Endothelial cell of hepatic sinusoid (primary cell): ENCODE results near the gene ALDH1A1.

Experiments
- in situ Hi-C: cut with HindIII; loops from 2 replicates; pipeline ENCODE4 v1.10.0; 2017; ENCODE audit warnings: low sequenced_read_pairs

The ALDH1A1 gene

GRCh38 chr9:72980183-72980582 lies 27.3 kb upstream of the ALDH1A1 start:
- in situ Hi-C loops, result no loop called here

- in situ Hi-C loops, result no loop called here
These were observed 26.7 kb upstream of the ALDH1A1 start for GRCh38 chr9:72979405-72980100.

- in situ Hi-C loops, result no loop called here
These were observed 25.9 kb upstream of the ALDH1A1 start for GRCh38 chr9:72978744-72979143.

GRCh38 chr9:72977670-72978069 lies 24.8 kb upstream of the ALDH1A1 start:
- in situ Hi-C loops, result no loop called here

- in situ Hi-C loops, result no loop called here
These were observed 21.6 kb upstream of the ALDH1A1 start for GRCh38 chr9:72974501-72974900.

- in situ Hi-C loops, result no loop called here
These were observed 19.8 kb upstream of the ALDH1A1 start for GRCh38 chr9:72972636-72973035.

GRCh38 chr9:72971411-72971810 lies 18.6 kb upstream of the ALDH1A1 start:
- in situ Hi-C loops, result no loop called here

GRCh38 chr9:72960446-72960845 lies 7.6 kb upstream of the ALDH1A1 start:
- in situ Hi-C loops, result no loop called here

GRCh38 chr9:72958485-72959281 lies 5.8 kb upstream of the ALDH1A1 start:
- in situ Hi-C loops, result loop anchor here (5.0 kb wide), 1 partner anchor 39 kb away; no protein-coding TSS in a partner anchor

GRCh38 chr9:72955571-72955970 lies 2.7 kb upstream of the ALDH1A1 start:
- in situ Hi-C loops, result loop anchor here (5.0 kb wide), 1 partner anchor 42 kb away; no protein-coding TSS in a partner anchor

GRCh38 chr9:72955126-72955455 lies 2.2 kb upstream of the ALDH1A1 start:
- in situ Hi-C loops, result loop anchor here (5.0 kb wide), 1 partner anchor 42 kb away; no protein-coding TSS in a partner anchor

- in situ Hi-C loops, result loop anchor here (5.0 kb wide), 1 partner anchor 43 kb away; no protein-coding TSS in a partner anchor
These were observed 1.7 kb upstream of the ALDH1A1 start for GRCh38 chr9:72954431-72955125.

- in situ Hi-C loops, result no loop called here
These were observed 517 bp downstream of the ALDH1A1 start for GRCh38 chr9:72952381-72952690.

- in situ Hi-C loops, result no loop called here
These were observed 1.1 kb downstream of the ALDH1A1 start for GRCh38 chr9:72951520-72952380.

GRCh38 chr9:72950875-72951442 lies 1.9 kb downstream of the ALDH1A1 start:
- in situ Hi-C loops, result no loop called here

GRCh38 chr9:72949918-72950325 lies 2.9 kb downstream of the ALDH1A1 start:
- in situ Hi-C loops, result no loop called here

GRCh38 chr9:72949244-72949582 lies 3.6 kb downstream of the ALDH1A1 start:
- in situ Hi-C loops, result no loop called here

GRCh38 chr9:72948575-72949243 lies 4.1 kb downstream of the ALDH1A1 start:
- in situ Hi-C loops, result no loop called here

- in situ Hi-C loops, result no loop called here
These were observed 4.8 kb downstream of the ALDH1A1 start for GRCh38 chr9:72947984-72948465.

GRCh38 chr9:72946821-72947220 lies 6.0 kb downstream of the ALDH1A1 start:
- in situ Hi-C loops, result no loop called here
